ENCODE measurements around the gene LCE3C. TPM values are rescaled to one million over a fixed set of nuclear protein-coding genes. Genes with fewer than 3 reads are reported as not detected.

The LCE3C gene, protein sequence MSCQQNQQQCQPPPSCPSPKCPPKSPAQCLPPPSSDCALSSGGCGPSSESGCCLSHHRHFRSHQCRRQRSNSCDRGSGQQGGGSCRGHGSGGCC
- total RNA-seq (ENCODE audit: low replicate concordance), result not detected in 2 replicates

DNA sequence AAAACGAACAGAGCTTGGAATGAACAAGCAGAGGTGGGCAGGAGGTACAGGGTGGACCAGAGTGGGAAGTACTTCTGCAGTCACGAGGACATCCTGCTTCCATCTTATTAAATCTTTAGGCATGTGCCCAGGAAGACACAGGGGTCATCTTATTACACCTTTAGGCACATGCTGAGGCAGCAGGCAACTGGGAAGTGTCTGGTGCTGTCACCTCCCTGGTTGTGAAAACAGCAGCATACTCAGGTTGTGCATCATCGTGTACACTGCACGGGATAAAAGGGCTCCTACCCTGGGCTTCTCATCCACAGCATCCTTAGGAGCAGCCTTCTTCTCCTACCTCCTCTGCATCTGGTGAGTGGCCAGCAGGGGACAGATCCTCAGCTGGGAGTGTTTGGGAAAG lies at the start of gene LCE3C:
Gene LCE3C (plus strand): TSS at position 301 of the 400 bp plus-strand sequence. CDS start 498 bp downstream, outside the sequence.

DNA sequence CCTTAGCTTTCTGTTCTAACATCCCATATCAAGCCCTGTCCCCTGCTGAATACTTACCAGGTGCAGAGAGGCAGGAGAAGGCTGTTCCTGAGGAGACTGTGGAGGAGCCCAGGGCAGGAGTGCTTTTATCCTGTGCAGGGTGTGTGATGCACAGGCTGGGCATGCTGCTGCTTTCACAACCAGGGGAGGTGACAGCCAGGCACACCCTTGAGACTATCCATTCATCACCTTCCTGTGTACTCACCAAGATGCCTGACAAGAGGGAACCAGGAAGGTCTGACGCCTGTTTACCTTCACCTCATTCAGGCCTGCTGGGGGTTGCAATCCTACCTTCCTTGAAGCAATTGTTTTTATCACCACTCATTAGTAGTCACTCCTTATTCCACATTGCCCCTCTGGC lies 33.4 kb upstream of the LCE3C start, which contains the start of gene LCE3E:
Gene LCE3E (minus strand): TSS at position 100 of the 400 bp plus-strand sequence. CDS start 572 bp downstream, outside the sequence.

DNA sequence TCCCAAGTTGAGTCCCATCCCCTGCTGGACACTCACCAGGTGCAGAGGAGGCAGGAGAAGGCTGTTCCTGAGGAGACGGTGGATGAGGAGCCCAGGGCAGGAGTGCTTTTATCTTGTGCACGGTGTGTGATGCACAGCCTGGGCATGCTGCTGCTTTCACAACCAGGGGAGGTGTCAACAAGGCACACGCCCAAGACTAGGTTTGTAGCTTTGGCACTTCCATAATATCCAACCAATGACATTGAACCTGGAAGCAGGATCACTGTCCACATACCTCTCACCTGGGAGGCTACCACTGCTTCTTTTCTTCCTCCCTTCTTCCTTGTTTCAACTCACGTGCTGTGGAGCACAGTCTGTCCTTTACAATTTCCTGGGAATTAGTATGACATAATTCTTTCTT lies 19.6 kb upstream of the LCE3C start, which contains the start of gene LCE3D:
Gene LCE3D (minus strand): TSS at position 84 of the 400 bp plus-strand sequence. CDS start 580 bp downstream, outside the sequence.

DNA sequence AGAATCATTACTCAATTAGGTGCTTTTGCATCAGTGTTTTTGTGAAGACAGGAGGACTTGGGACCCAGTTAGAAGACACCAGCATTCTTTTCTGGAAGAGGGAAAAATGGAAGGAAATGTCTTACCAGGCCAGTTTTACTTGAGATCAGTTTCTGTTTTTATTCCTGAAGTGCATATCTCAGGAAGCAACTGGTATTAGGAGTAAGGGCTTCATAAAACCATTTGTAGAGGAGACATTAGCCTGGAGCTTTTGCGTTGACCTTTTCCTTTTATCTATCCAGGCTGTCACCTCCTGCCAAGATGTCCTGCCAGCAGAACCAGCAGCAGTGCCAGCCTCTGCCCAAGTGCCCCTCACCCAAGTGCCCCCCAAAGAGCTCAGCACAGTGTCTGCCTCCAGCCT lies 13.5 kb downstream of the LCE3C start, which contains the start of gene LCE3B:
Gene LCE3B (plus strand): TSS at position 301 of the 400 bp plus-strand sequence. CDS start 0 bp downstream, at position 301.

DNA sequence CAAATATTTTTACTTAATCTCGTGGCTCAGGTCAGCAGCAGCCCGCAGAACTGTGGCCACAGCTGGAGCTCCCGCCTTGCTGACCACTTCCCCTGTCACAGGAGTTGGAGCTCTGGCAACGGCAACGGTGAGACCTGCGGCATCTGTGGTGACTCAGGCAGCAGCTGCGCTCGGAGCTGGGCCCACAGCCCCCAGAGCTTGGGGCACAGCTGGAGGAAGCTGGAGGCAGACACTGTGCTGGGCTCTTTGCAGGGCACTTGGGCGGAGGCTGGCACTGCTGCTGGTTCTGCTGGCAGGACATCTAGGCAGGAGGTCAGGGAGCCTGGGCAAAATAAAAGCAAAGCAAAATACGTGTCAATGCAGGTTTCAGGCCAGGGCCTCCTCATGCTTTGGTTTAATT lies 22.8 kb downstream of the LCE3C start, which contains the start of gene LCE3A:
Gene LCE3A (minus strand): TSS at position 301 of the 400 bp plus-strand sequence. CDS start 0 bp downstream, at position 301.

Other genes starting within 250 kb of the LCE3C start
- not detected in 2 replicates for gene FLG2, start 240.2 kb upstream of the LCE3C start, total RNA-seq (ENCODE audit: low replicate concordance)
- not detected in 2 replicates for gene CRNN, start 186.0 kb upstream of the LCE3C start, total RNA-seq (ENCODE audit: low replicate concordance)
- gene LCE5A, start 89.4 kb upstream of the LCE3C start, total RNA-seq (ENCODE audit: low replicate concordance), result not detected in 2 replicates
- not detected in 2 replicates for gene CRCT1, start 85.8 kb upstream of the LCE3C start, total RNA-seq (ENCODE audit: low replicate concordance)
- gene LCE3E, start 33.5 kb upstream of the LCE3C start, total RNA-seq (ENCODE audit: low replicate concordance), result not detected in 2 replicates
- not detected in 2 replicates for gene LCE3D, start 19.7 kb upstream of the LCE3C start, total RNA-seq (ENCODE audit: low replicate concordance)
- gene LCE3B, start 13.6 kb downstream of the LCE3C start, total RNA-seq (ENCODE audit: low replicate concordance), result not detected in 2 replicates
- gene LCE3A, start 22.9 kb downstream of the LCE3C start, total RNA-seq (ENCODE audit: low replicate concordance), result not detected in 2 replicates
- not detected in 2 replicates for gene LCE2D, start 63.1 kb downstream of the LCE3C start, total RNA-seq (ENCODE audit: low replicate concordance)
- not detected in 2 replicates for gene LCE2C, start 75.0 kb downstream of the LCE3C start, total RNA-seq (ENCODE audit: low replicate concordance)
- gene LCE2B, start 85.9 kb downstream of the LCE3C start, total RNA-seq (ENCODE audit: low replicate concordance), result not detected in 2 replicates
- gene LCE2A, start 98.1 kb downstream of the LCE3C start, total RNA-seq (ENCODE audit: low replicate concordance), result not detected in 2 replicates
- gene LCE4A, start 107.9 kb downstream of the LCE3C start, total RNA-seq (ENCODE audit: low replicate concordance), result not detected in 2 replicates
- gene KPRP, start 157.8 kb downstream of the LCE3C start, total RNA-seq (ENCODE audit: low replicate concordance), result not detected in 2 replicates
- not detected in 2 replicates for gene LCE1F, start 174.9 kb downstream of the LCE3C start, total RNA-seq (ENCODE audit: low replicate concordance)
- gene LCE1E, start 186.0 kb downstream of the LCE3C start, total RNA-seq (ENCODE audit: low replicate concordance), result not detected in 2 replicates
- not detected in 2 replicates for gene LCE1D, start 196.5 kb downstream of the LCE3C start, total RNA-seq (ENCODE audit: low replicate concordance)
- not detected in 2 replicates for gene LCE1C, start 206.4 kb downstream of the LCE3C start, total RNA-seq (ENCODE audit: low replicate concordance)
- gene LCE1B, start 211.7 kb downstream of the LCE3C start, total RNA-seq (ENCODE audit: low replicate concordance), result not detected in 2 replicates
- not detected in 2 replicates for gene LCE1A, start 227.2 kb downstream of the LCE3C start, total RNA-seq (ENCODE audit: low replicate concordance)
- gene LCE6A, start 242.6 kb downstream of the LCE3C start, total RNA-seq (ENCODE audit: low replicate concordance), result not detected in 2 replicates

Measured in smooth muscle cell of the coronary artery (primary cell).